Spleen (tissue), 11 donors: Measurements from ENCODE around the gene ANKRD12. TPM values are rescaled to one million over a fixed set of nuclear protein-coding genes. Genes with fewer than 3 reads are reported as not detected.

Experiments
- DNase-seq: peaks from one replicate; pipeline ENCODE4 v3.0.0-alpha.2; 2020
- H3K27ac ChIP-seq, 8 donors: fragments of 200-600 bp; sonication (generic) in 7 of 8; 1 replicate in 4 of 8; 2 replicates in 4 of 8; pipeline versions ENCODE4 v1.5.0 to v1.8.0; 2016 to 2021; ENCODE audit warnings: inconsistent platforms in 4 of 8, mild to moderate bottlenecking in 4 of 8, moderate library complexity in 1 of 8
- H3K27me3 ChIP-seq, 7 donors: fragments of 200-600 bp; sonication (generic) in 6 of 7; replicated peaks in 1 of 7; 1 replicate in 4 of 7; 2 replicates in 3 of 7; pipeline versions ENCODE4 v1.5.0 to v1.8.0; 2016 to 2021; ENCODE audit warnings: inconsistent platforms in 3 of 7, mild to moderate bottlenecking in 1 of 7
- H3K36me3 ChIP-seq, 6 donors: fragments of 200-600 bp; sonication (generic) in 5 of 6; 1 replicate in 4 of 6; 2 replicates in 2 of 6; pipeline versions ENCODE4 v1.5.0 to v1.8.0; 2016 to 2021; ENCODE audit warnings: inconsistent platforms in 2 of 6
- H3K4me1 ChIP-seq, 6 donors: fragments of 200-600 bp; sonication (generic) in 5 of 6; 1 replicate in 3 of 6; 2 replicates in 3 of 6; pipeline versions ENCODE4 v1.5.0 to v1.8.0; 2016 to 2021; ENCODE audit warnings: inconsistent platforms in 3 of 6
- H3K4me3 ChIP-seq, 8 donors: fragments of 200-600 bp; sonication (generic) in 7 of 8; 1 replicate in 4 of 8; 2 replicates in 4 of 8; pipeline versions ENCODE4 v1.5.0 to v1.8.0; 2016 to 2021; ENCODE audit warnings: inconsistent platforms in 4 of 8, mild to moderate bottlenecking in 4 of 8, moderate library complexity in 2 of 8
- H3K9me3 ChIP-seq, 8 donors: fragments of 200-600 bp; sonication (generic) in 7 of 8; 1 replicate in 4 of 8; 2 replicates in 4 of 8; pipeline versions ENCODE4 v1.5.0 to v1.8.0; 2016 to 2021; ENCODE audit warnings: inconsistent platforms in 4 of 8
- POLR2A ChIP-seq, 3 donors: fragments of 450-650 bp; IDR thresholded peaks; one replicate each; pipeline ENCODE4 v1.5.1; 2017; ENCODE audit warnings: antibody characterized with exemption in 3 of 3, mild to moderate bottlenecking in 1 of 3
- POLR2AphosphoS5 ChIP-seq, 3 donors: sonication (generic); formaldehyde crosslinking; IDR thresholded peaks; one replicate each; pipeline ENCODE4 v1.5.1; 2017; ENCODE audit warnings: antibody characterized with exemption in 3 of 3
- WGBS, 5 donors: extraction: QIAGEN DNeasy Blood & Tissue Kit in 3 of 5; methylation state at CpG; one replicate each; pipeline versions ENCODE4 v1.1.5 to v1.1.7; 2013 to 2018; 5-methylcytosine and 5-hydroxymethylcytosine counted together
- intact Hi-C: fragments of 100-400 bp; cut with DNase I; formaldehyde crosslinking; loops from one replicate; pipeline ENCODE4 v1.15.0; 2023; ENCODE audit warnings: low total_unique reads
- polyA plus RNA-seq, 3 donors: library from polyadenylated mRNA; stranded (reverse); fragments of 200-250 nt; gene quantifications; one replicate each; pipeline ENCODE4 v1.2.1, GENCODE V29; 2013
- total RNA-seq, 7 donors: library from RNA; depleted of rRNA in 3 of 7; stranded (reverse); fragments of >200 nt in 3 of 7; fragmentation: NEBNext Ultra II Directional in 4 of 7; extraction: Animal tissue kit (Norgen Biotek cat#: 25700) in 4 of 7; gene quantifications; one replicate each; pipeline versions ENCODE4 v1.1.0 to v1.2.1, GENCODE V29; 2016 to 2021
- TF ChIP-seq, protein P1 (sequence below), 11 experiments: fragments of 200-600 bp in 7 of 11; fragments of 450-650 bp in 4 of 11; sonication (generic) in 4 of 11; IDR thresholded peaks in 8 of 11; conservative IDR thresholded peaks in 3 of 11; 1 replicate in 7 of 11; 2 replicates in 4 of 11; pipeline versions ENCODE4 v1.4.0 to v1.8.0; 2016 to 2021; ENCODE audit warnings: antibody characterized with exemption in 11 of 11, inconsistent platforms in 4 of 11, mild to moderate bottlenecking in 1 of 11
- donor health status: healthy with polysubstance abuse.
- donor health status: DM: no; HTN: no; CAD: no; lungs with moderate emphysema.
- donor health status: DM: no; HTN: no; CAD: no.
- donor health status: Bipolar disorder and iron deficiency.
- donor health status: healthy.
- donor health status: DM: no; HTN: no; CAD: no.
- donor health status: DM: yes; HTN: yes; CAD: no.

The ANKRD12 gene
- total and polyA plus RNA-seq, 10 donors, result 7.6 to 122 (median 84.4) TPM

DNA sequence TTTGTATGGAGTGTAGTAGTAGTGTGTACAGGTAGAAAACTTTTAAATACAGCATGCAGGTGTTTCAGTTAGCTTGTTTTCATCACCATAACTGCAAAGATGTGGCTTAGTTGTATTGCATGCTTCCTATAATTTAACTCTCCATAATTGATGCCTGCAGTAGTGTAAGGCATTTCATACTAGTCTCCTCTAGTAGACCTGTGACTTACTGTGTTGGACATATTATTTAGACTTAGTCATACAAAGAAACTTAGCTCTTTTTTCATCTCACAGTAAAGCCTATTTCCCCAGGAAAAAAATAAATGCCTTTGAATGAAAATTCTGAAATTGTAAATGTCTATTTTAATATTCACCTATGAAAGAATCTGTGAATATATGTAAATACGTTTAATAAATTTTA is 145.2 kb downstream of the ANKRD12 start:
- no peaks in the 10 kb centered on the region for H3K27me3 ChIP-seq
- TF ChIP-seq POLR2A (IDR thresholded peaks at IDR 0.05) (no peak), POLR2AphosphoS5 (IDR thresholded peaks at IDR 0.05) (no peak)
- TF ChIP-seq, protein P1, sequence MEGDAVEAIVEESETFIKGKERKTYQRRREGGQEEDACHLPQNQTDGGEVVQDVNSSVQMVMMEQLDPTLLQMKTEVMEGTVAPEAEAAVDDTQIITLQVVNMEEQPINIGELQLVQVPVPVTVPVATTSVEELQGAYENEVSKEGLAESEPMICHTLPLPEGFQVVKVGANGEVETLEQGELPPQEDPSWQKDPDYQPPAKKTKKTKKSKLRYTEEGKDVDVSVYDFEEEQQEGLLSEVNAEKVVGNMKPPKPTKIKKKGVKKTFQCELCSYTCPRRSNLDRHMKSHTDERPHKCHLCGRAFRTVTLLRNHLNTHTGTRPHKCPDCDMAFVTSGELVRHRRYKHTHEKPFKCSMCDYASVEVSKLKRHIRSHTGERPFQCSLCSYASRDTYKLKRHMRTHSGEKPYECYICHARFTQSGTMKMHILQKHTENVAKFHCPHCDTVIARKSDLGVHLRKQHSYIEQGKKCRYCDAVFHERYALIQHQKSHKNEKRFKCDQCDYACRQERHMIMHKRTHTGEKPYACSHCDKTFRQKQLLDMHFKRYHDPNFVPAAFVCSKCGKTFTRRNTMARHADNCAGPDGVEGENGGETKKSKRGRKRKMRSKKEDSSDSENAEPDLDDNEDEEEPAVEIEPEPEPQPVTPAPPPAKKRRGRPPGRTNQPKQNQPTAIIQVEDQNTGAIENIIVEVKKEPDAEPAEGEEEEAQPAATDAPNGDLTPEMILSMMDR (IDR thresholded peaks at IDR 0.05 in 8 of 11, conservative IDR thresholded peaks at IDR 0.05 in 3 of 11), result no peak
- peaks cover 3 to 71% (median 42%) of the 10 kb centered on the region in 6 donors for H3K36me3 ChIP-seq
- no peak overlapping the region for H3K4me3 ChIP-seq
- H3K9me3 ChIP-seq, result no peaks in the 10 kb centered on the region
- no peak overlapping the region for H3K27ac ChIP-seq
- intact Hi-C loops, result no loop called here
- WGBS, 5 donors, result 96 to 99% (median 97%) methylated on average over 1 of the region's 1 CpG
- no peak for DNase-seq
- H3K4me1 ChIP-seq, result no peaks in the 10 kb centered on the region

DNA sequence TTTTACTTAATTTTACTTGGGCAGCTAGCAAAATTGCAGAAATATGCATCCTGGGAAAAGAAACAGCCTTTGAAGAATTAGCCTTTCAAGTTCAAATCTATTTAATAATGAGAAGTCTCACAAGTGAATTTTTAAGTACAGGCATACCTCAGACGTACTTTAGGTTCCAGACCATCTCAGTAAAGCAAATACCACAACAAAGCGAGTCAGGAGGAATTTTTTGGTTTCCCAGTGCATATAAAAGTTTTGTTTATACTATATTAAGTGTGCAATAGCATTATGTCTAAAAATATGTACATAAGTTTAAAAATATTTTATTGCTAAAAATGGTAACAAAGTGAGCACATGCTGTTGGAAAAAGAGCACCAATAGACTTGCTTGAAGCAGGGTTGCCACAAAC is 147.2 kb downstream of the ANKRD12 start:
- no peaks in the 10 kb centered on the region for H3K4me1 ChIP-seq
- H3K9me3 ChIP-seq, result peaks cover 0 to 2% (median 0%) of the 10 kb centered on the region in 8 donors
- intact Hi-C loops, result no loop called here
- DNase-seq, result no peak
- no peak overlapping the region for H3K4me3 ChIP-seq
- H3K36me3 ChIP-seq, result peaks cover 3 to 51% (median 25%) of the 10 kb centered on the region in 6 donors
- no peak for TF ChIP-seq POLR2A (IDR thresholded peaks at IDR 0.05)
- TF ChIP-seq, protein P1 (IDR thresholded peaks at IDR 0.05 in 8 of 11, conservative IDR thresholded peaks at IDR 0.05 in 3 of 11), result no peak
- no peak for TF ChIP-seq POLR2AphosphoS5 (IDR thresholded peaks at IDR 0.05)
- 86 to 93% (median 91%) methylated on average over 2 of the region's 2 CpGs for WGBS, 5 donors
- H3K27me3 ChIP-seq, result no peaks in the 10 kb centered on the region
- no peak overlapping the region for H3K27ac ChIP-seq

DNA sequence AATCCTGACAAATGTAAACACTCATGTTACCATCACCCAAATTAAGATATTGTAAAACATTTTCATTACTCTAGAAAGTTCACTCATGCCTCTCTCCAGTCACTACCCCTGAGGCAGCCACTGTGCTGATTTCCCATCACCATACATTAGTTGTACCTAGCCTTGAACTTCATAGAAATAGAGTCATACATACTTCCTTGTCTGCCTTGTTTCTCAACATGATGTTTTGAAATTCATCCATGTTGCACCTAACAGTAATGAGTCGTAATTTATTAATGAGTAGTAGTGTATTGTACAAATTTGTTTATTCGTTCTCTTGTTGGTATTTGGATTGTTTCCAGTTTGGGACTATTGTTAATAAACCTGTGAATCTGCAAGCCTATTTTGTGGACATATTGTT is 149.0 kb downstream of the ANKRD12 start:
- H3K4me1 ChIP-seq, result no peaks in the 10 kb centered on the region
- no peak overlapping the region for H3K27ac ChIP-seq
- no peak for DNase-seq
- no peak overlapping the region for H3K4me3 ChIP-seq
- peaks cover 0 to 33% (median 8%) of the 10 kb centered on the region in 6 donors for H3K36me3 ChIP-seq
- intact Hi-C loops, result no loop called here
- TF ChIP-seq, protein P1 (IDR thresholded peaks at IDR 0.05 in 8 of 11, conservative IDR thresholded peaks at IDR 0.05 in 3 of 11), result no peak
- no peak for TF ChIP-seq POLR2A (IDR thresholded peaks at IDR 0.05)
- no peaks in the 10 kb centered on the region for H3K27me3 ChIP-seq
- peaks cover 0 to 20% (median 10%) of the 10 kb centered on the region in 8 donors for H3K9me3 ChIP-seq
- 80 to 91% (median 89%) methylated on average over 2 of the region's 2 CpGs for WGBS, 5 donors

DNA sequence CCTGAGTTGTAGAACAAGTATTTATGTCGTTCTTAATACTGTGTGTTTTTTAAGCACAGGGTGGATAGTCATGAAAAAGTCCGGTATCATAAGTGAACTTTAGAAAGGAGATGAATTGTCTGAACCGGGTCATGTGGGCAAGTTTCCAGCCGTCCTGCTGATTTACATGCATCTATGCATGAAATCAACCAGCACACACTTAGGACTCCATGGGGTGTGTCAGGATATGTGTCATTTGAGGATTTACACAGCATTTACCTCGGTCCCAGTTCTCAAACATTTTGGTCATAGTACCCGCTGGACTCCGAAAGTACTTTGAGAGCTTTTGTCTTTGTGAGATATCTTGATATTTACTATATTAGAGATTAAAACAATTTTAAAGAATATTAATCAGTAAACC is 150.5 kb downstream of the ANKRD12 start:
- 76 to 88% (median 82%) methylated on average over 7 of the region's 7 CpGs for WGBS, 5 donors
- Histone ChIP-seq H3K27ac (no peak overlapping the region), H3K4me3 (no peak overlapping the region), H3K27me3 (no peaks in the 10 kb centered on the region), H3K9me3 (peaks cover 0 to 32% (median 22%) of the 10 kb centered on the region in 8 donors), H3K36me3 (peaks cover 0 to 19% (median 4%) of the 10 kb centered on the region in 6 donors), H3K4me1 (no peaks in the 10 kb centered on the region)
- DNase-seq, result no peak
- TF ChIP-seq POLR2A (IDR thresholded peaks at IDR 0.05) (no peak), POLR2AphosphoS5 (IDR thresholded peaks at IDR 0.05) (no peak)
- TF ChIP-seq, protein P1 (IDR thresholded peaks at IDR 0.05 in 8 of 11, conservative IDR thresholded peaks at IDR 0.05 in 3 of 11), result no peak
- intact Hi-C loops, result no loop called here
